Measurements from ENCODE around the gene ADAMTS16.

ADAMTS16 gene

GRCh38 chr5:5179079-5179478 is 38.9 kb downstream of the ADAMTS16 start:
- Histone ChIP-seq H3K4me1 (ENCODE audit: low read length) (no peaks in the 10 kb centered on the region), H3K27ac (ENCODE audit: low read length) (no peak overlapping the region)

GRCh38 chr5:5179597-5179996 is 39.5 kb downstream of the ADAMTS16 start:
- no peak overlapping the region for H3K27ac ChIP-seq (ENCODE audit: low read length)
- H3K4me2 ChIP-seq (ENCODE audit: low read depth, low read length): no peak overlapping the region
- no peaks in the 10 kb centered on the region for H3K9me3 ChIP-seq (replicated peaks; ENCODE audit: insufficient read depth, low read length)
- H4K20me1 ChIP-seq (ENCODE audit: insufficient read depth, low read length): no peaks in the 10 kb centered on the region
- no peak overlapping the region for H3K9ac ChIP-seq (ENCODE audit: low read length)
- no peaks in the 10 kb centered on the region for H3F3A ChIP-seq (ENCODE audit: insufficient read depth, low read length)
- no peak overlapping the region for H3K4me3 ChIP-seq (ENCODE audit: low read length)
- H3K4me1 ChIP-seq (ENCODE audit: low read length): no peaks in the 10 kb centered on the region
- no peak for DNase-seq
- no peak for TF ChIP-seq EZH2 (optimal IDR thresholded peaks at IDR 0.05; ENCODE audit: low read depth, low read length)
- TF ChIP-seq, protein P1, sequence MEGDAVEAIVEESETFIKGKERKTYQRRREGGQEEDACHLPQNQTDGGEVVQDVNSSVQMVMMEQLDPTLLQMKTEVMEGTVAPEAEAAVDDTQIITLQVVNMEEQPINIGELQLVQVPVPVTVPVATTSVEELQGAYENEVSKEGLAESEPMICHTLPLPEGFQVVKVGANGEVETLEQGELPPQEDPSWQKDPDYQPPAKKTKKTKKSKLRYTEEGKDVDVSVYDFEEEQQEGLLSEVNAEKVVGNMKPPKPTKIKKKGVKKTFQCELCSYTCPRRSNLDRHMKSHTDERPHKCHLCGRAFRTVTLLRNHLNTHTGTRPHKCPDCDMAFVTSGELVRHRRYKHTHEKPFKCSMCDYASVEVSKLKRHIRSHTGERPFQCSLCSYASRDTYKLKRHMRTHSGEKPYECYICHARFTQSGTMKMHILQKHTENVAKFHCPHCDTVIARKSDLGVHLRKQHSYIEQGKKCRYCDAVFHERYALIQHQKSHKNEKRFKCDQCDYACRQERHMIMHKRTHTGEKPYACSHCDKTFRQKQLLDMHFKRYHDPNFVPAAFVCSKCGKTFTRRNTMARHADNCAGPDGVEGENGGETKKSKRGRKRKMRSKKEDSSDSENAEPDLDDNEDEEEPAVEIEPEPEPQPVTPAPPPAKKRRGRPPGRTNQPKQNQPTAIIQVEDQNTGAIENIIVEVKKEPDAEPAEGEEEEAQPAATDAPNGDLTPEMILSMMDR (IDR thresholded peaks at IDR 0.05; ENCODE audit: low read length): no peak
- TF ChIP-seq EZH2phosphoT487 (IDR thresholded peaks at IDR 0.05; ENCODE audit: low read length): no peak
- H3K27me3 ChIP-seq (replicated peaks; ENCODE audit: insufficient read depth, low read length): no peaks in the 10 kb centered on the region
- H3K79me2 ChIP-seq (ENCODE audit: low read length): no peaks in the 10 kb centered on the region
- no peaks in the 10 kb centered on the region for H3K9me2 ChIP-seq (replicated peaks; ENCODE audit: insufficient read depth, low read length)
- no peak overlapping the region for H2AFZ ChIP-seq (ENCODE audit: low read length)
- no peaks in the 10 kb centered on the region for H3K36me3 ChIP-seq (replicated peaks; ENCODE audit: insufficient read depth, low read length)

More at GRCh38 chr5:5179079-5179478, 38.9 kb downstream of the ADAMTS16 start:
- Histone ChIP-seq H3K9me2 (replicated peaks; ENCODE audit: insufficient read depth, low read length) (no peaks in the 10 kb centered on the region), H3K9me3 (replicated peaks; ENCODE audit: insufficient read depth, low read length) (no peaks in the 10 kb centered on the region), H3K4me3 (ENCODE audit: low read length) (no peak overlapping the region), H3K36me3 (replicated peaks; ENCODE audit: insufficient read depth, low read length) (no peaks in the 10 kb centered on the region), H4K20me1 (ENCODE audit: insufficient read depth, low read length) (no peaks in the 10 kb centered on the region), H2AFZ (ENCODE audit: low read length) (no peak overlapping the region), H3K4me2 (ENCODE audit: low read depth, low read length) (no peak overlapping the region), H3F3A (ENCODE audit: insufficient read depth, low read length) (no peaks in the 10 kb centered on the region), H3K79me2 (ENCODE audit: low read length) (no peaks in the 10 kb centered on the region), H3K9ac (ENCODE audit: low read length) (no peak overlapping the region), H3K27me3 (replicated peaks; ENCODE audit: insufficient read depth, low read length) (no peaks in the 10 kb centered on the region)
- no peak for DNase-seq
- no peak for TF ChIP-seq EZH2 (optimal IDR thresholded peaks at IDR 0.05; ENCODE audit: low read depth, low read length)
- TF ChIP-seq, protein P1 (IDR thresholded peaks at IDR 0.05; ENCODE audit: low read length): no peak
- no peak for TF ChIP-seq EZH2phosphoT487 (IDR thresholded peaks at IDR 0.05; ENCODE audit: low read length)

DNA sequence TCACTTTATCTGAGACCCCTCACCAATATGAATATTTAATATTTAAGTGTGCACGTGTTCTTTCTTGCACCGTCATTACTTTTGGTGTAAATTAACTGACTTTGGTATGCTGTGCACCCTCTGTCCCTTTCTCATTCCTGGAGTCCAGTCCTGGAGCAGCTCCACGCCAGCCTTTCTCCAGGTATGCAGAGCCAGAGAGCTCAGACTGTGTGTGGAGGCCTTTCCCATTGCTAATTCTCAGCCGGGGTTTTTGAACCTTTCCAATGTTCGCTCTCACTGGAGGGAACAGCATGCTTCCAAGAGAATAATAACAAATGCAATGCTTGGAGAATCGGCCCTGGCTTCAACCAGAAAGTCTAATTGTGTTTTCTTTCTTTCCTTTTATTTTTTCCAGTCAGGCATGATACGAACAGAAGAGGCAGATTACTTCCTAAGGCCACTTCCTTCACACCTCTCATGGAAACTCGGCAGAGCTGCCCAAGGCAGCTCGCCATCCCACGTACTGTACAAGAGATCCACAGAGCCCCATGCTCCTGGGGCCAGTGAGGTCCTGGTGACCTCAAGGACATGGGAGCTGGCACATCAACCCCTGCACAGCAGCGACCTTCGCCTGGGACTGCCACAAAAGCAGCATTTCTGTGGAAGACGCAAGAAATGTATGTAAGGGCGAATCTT is 41.7 kb downstream of the ADAMTS16 start:
- Histone ChIP-seq H4K20me1 (ENCODE audit: insufficient read depth, low read length) (no peaks in the 10 kb centered on the region), H3K4me1 (ENCODE audit: low read length) (no peaks in the 10 kb centered on the region), H3K4me2 (ENCODE audit: low read depth, low read length) (no peak overlapping the region), H3F3A (ENCODE audit: insufficient read depth, low read length) (no peaks in the 10 kb centered on the region), H2AFZ (ENCODE audit: low read length) (no peak overlapping the region), H3K9me3 (replicated peaks; ENCODE audit: insufficient read depth, low read length) (no peaks in the 10 kb centered on the region), H3K4me3 (ENCODE audit: low read length) (no peak overlapping the region), H3K36me3 (replicated peaks; ENCODE audit: insufficient read depth, low read length) (no peaks in the 10 kb centered on the region), H3K79me2 (ENCODE audit: low read length) (no peaks in the 10 kb centered on the region), H3K27ac (ENCODE audit: low read length) (no peak overlapping the region), H3K27me3 (replicated peaks; ENCODE audit: insufficient read depth, low read length) (no peaks in the 10 kb centered on the region), H3K9me2 (replicated peaks; ENCODE audit: insufficient read depth, low read length) (no peaks in the 10 kb centered on the region), H3K9ac (ENCODE audit: low read length) (no peak overlapping the region)
- DNase-seq: no peak
- TF ChIP-seq, protein P1 (IDR thresholded peaks at IDR 0.05; ENCODE audit: low read length): no peak
- TF ChIP-seq EZH2phosphoT487 (IDR thresholded peaks at IDR 0.05; ENCODE audit: low read length) (no peak), EZH2 (optimal IDR thresholded peaks at IDR 0.05; ENCODE audit: low read depth, low read length) (no peak)

Data from MM.1S (cell line).